B cell (primary cell): ENCODE data around the gene SS18L1. TPM values are rescaled to one million over a fixed set of nuclear protein-coding genes. Genes with fewer than 3 reads are reported as not detected.

Experiments used
- ATAC-seq: fragments of 200-7000 bp; cut with Tn5 transposase; one replicate; pipeline ENCODE4 v1.10.0; 2021; ENCODE audit warnings: low read depth, mild to moderate bottlenecking, moderate number of reproducible peaks, moderate library complexity
- CTCF ChIA-PET: fragments of 350-600 bp; sonication (Branson Sonifier 250); formaldehyde crosslinking; loops from one replicate; lab custom pipeline; 2021; ENCODE audit warnings: antibody characterized with exemption, inconsistent platforms; lab: Charles Lee
- POLR2A ChIA-PET: fragments of 350-600 bp; sonication (Branson Sonifier 250); formaldehyde crosslinking; loops from one replicate; lab custom pipeline; 2021; ENCODE audit warnings: antibody characterized with exemption; lab: Charles Lee
- DNase-seq: peaks from one replicate; pipeline ENCODE4 v3.0.0; 2013
- H2AFZ ChIP-seq: 2 replicates; pipeline ENCODE4 v1.6.1; 2012; ENCODE audit warnings: mild to moderate bottlenecking, low read depth, low read length; ENCODE audit not compliant: insufficient read depth, poor library complexity, severe bottlenecking
- H3K27ac ChIP-seq, 2 donors: 1 replicate in 1 of 2; 2 replicates in 1 of 2; pipeline ENCODE4 v1.5.1; 2012 to 2013; ENCODE audit warnings: low read length in 2 of 2, mild to moderate bottlenecking in 2 of 2, moderate library complexity in 1 of 2
- H3K27me3 ChIP-seq, 4 experiments: fragments of 200-600 bp in 1 of 4; sonication (generic) in 1 of 4; replicated peaks in 1 of 4; 1 replicate in 2 of 4; 2 replicates in 2 of 4; pipeline versions ENCODE4 v1.6.1 to v1.7.0; 2013 to 2016; ENCODE audit warnings: low read length in 3 of 4, mild to moderate bottlenecking in 2 of 4, mixed read lengths in 1 of 4, moderate library complexity in 1 of 4; ENCODE audit not compliant: insufficient read depth in 4 of 4, control insufficient read depth in 3 of 4; ENCODE audit errors: control extremely low read depth in 1 of 4
- H3K36me3 ChIP-seq, 2 experiments: replicated peaks in 1 of 2; 1 replicate in 1 of 2; 2 replicates in 1 of 2; pipeline versions ENCODE4 v1.6.1 to v1.7.1; 2013; ENCODE audit warnings: low read length in 1 of 2; ENCODE audit not compliant: insufficient read depth in 2 of 2, control insufficient read depth in 1 of 2; ENCODE audit errors: control extremely low read depth in 1 of 2, extremely low read depth in 1 of 2
- H3K4me1 ChIP-seq, 2 donors: fragments of 200-600 bp in 1 of 2; sonication (generic) in 1 of 2; 1 replicate in 1 of 2; 2 replicates in 1 of 2; pipeline versions ENCODE4 v1.5.1 to v1.6.1; 2013 to 2017; ENCODE audit warnings: low read length in 2 of 2; ENCODE audit not compliant: control insufficient read depth in 2 of 2, insufficient read depth in 2 of 2
- H3K4me2 ChIP-seq: replicated peaks from 2 replicates; pipeline ENCODE3; 2012; ENCODE audit warnings: mild to moderate bottlenecking, low read depth, low read length; ENCODE audit not compliant: poor library complexity, severe bottlenecking
- H3K4me3 ChIP-seq, 5 experiments: fragments of 200-600 bp in 1 of 5; sonication (generic) in 1 of 5; 1 replicate in 3 of 5; 2 replicates in 2 of 5; pipeline versions ENCODE4 v1.5.1 to v1.7.0; 2011 to 2016; ENCODE audit warnings: low read length in 4 of 5, mild to moderate bottlenecking in 4 of 5, low read depth in 2 of 5, control low read depth in 1 of 5, moderate library complexity in 1 of 5; ENCODE audit not compliant: insufficient read depth in 1 of 5; ENCODE audit errors: control extremely low read depth in 1 of 5, extremely low read depth in 1 of 5
- H3K79me2 ChIP-seq: fragments of 200-600 bp; sonication (generic); one replicate; pipeline ENCODE4 v1.6.0; 2016; ENCODE audit warnings: low read length; ENCODE audit not compliant: control insufficient read depth, insufficient read depth
- H3K9ac ChIP-seq: fragments of 200-600 bp; sonication (generic); 2 replicates; pipeline ENCODE4 v1.6.1; 2017; ENCODE audit warnings: mild to moderate bottlenecking, low read length, moderate library complexity
- H3K9me3 ChIP-seq, 3 donors: one replicate each; pipeline versions ENCODE4 v1.6.1 to v1.7.1; 2013; ENCODE audit warnings: low read length in 2 of 3; ENCODE audit not compliant: control insufficient read depth in 2 of 3, insufficient read depth in 1 of 3; ENCODE audit errors: control extremely low read depth in 1 of 3
- H4K20me1 ChIP-seq: 2 replicates; pipeline ENCODE4 v1.6.0; 2012; ENCODE audit warnings: mild to moderate bottlenecking, low read length; ENCODE audit not compliant: insufficient read depth, control insufficient read depth, poor library complexity, severe bottlenecking
- H3K27ac Mint-ChIP-seq: one replicate; pipeline ENCODE4 v1.8.0; 2021; ENCODE audit warnings: mixed read lengths
- H3K27me3 Mint-ChIP-seq: one replicate; pipeline ENCODE4 v1.8.0; 2021; ENCODE audit warnings: mixed read lengths
- H3K4me1 Mint-ChIP-seq: one replicate; pipeline ENCODE4 v1.8.0; 2021; ENCODE audit warnings: mixed read lengths
- H3K4me3 Mint-ChIP-seq: one replicate; pipeline ENCODE4 v1.8.0; 2021; ENCODE audit warnings: mixed read lengths
- H3K9me3 Mint-ChIP-seq: one replicate; pipeline ENCODE4 v1.8.0; 2022; ENCODE audit warnings: mixed read lengths; ENCODE audit not compliant: insufficient read depth
- EZH2 ChIP-seq: IDR thresholded peaks from 2 replicates; pipeline ENCODE4 v1.6.1; 2012; ENCODE audit warnings: borderline replicate concordance, low read depth, mild to moderate bottlenecking, moderate library complexity, low read length; ENCODE audit not compliant: insufficient read depth, poor library complexity, severe bottlenecking
- WGBS: methylation state at CpG from one replicate; pipeline ENCODE4 v1.1.5; 2013; ENCODE audit warnings: missing lambda C conversion rate; ENCODE audit not compliant: insufficient coverage; 5-methylcytosine and 5-hydroxymethylcytosine counted together
- intact Hi-C: fragments of 100-400 bp; cut with micrococcal nuclease; formaldehyde crosslinking; loops from one replicate; pipeline ENCODE4 v1.10.0; 2022
- polyA plus RNA-seq: library from polyadenylated mRNA; depleted of rRNA; stranded (reverse); fragments of >200 nt; gene quantifications from 2 replicates; pipeline ENCODE4 v1.2.3, GENCODE V29; 2012
- total RNA-seq, 2 donors: library from RNA; stranded (reverse); fragments of 120-200 nt in 1 of 2; gene quantifications; 1 replicate in 1 of 2; 2 replicates in 1 of 2; pipeline versions ENCODE4 v1.2.3 to v1.2.4, GENCODE V29; 2013 to 2022
- TF ChIP-seq, protein P1 (sequence below): fragments of 200-600 bp; IDR thresholded peaks from one replicate; pipeline ENCODE4 v1.8.0; 2022; ENCODE audit warnings: antibody characterized with exemption, mild to moderate bottlenecking

Gene SS18L1
- total and polyA plus RNA-seq, 2 donors (not counting 1 experiment from before 2014, with no cell fraction given) = 15.4 to 20.7 TPM

DNA sequence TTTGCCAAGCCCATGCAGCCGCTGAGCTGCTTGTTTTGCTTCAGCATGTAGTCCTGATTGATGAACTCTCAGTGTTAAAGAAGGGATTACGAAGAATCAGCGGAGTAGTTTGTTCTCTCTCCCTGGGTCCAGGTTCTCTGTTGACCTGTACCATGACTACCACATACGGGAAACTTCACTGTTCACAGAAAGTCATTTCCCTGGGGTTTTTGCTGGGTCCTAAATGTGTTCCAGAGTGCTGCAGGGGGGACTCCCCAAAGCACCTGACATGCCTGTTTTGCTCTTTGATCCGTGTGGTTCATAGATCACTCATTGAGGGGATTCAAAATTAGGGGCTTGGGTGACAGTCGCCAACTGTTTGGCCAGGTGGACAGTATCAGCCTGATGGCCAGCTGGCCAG lies 15.8 kb upstream of the SS18L1 start:
- Mint-ChIP-seq H3K27me3 (no peaks in the 10 kb centered on the region), H3K9me3 (no peaks in the 10 kb centered on the region), H3K4me3 (no peak overlapping the region), H3K4me1 (peaks cover 38% of the 10 kb centered on the region), H3K27ac (no peak overlapping the region)
- POLR2A ChIA-PET = no interaction called here
- TF ChIP-seq, protein P1, sequence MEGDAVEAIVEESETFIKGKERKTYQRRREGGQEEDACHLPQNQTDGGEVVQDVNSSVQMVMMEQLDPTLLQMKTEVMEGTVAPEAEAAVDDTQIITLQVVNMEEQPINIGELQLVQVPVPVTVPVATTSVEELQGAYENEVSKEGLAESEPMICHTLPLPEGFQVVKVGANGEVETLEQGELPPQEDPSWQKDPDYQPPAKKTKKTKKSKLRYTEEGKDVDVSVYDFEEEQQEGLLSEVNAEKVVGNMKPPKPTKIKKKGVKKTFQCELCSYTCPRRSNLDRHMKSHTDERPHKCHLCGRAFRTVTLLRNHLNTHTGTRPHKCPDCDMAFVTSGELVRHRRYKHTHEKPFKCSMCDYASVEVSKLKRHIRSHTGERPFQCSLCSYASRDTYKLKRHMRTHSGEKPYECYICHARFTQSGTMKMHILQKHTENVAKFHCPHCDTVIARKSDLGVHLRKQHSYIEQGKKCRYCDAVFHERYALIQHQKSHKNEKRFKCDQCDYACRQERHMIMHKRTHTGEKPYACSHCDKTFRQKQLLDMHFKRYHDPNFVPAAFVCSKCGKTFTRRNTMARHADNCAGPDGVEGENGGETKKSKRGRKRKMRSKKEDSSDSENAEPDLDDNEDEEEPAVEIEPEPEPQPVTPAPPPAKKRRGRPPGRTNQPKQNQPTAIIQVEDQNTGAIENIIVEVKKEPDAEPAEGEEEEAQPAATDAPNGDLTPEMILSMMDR = no peak
- TF ChIP-seq EZH2 = no peak
- intact Hi-C loops = loop anchor here (10.0 kb wide), 1 partner anchor 257 kb away; the partner anchor contains the start of gene RPS21
- no peak overlapping the region for H2AFZ ChIP-seq
- WGBS = 90% methylated on average over 5 of the region's 6 CpGs
- H3K9me3 ChIP-seq = no peaks in the 10 kb centered on the region
- no peak overlapping the region for H3K9ac ChIP-seq
- CTCF ChIA-PET = interaction anchor here (0.8 to 2.2 kb wide), 3 partner anchors 8 to 117 kb away, joined by 4 to 10 read pairs (median 5); no protein-coding TSS in a partner anchor
- H4K20me1 ChIP-seq = peaks cover 70% of the 10 kb centered on the region
- ATAC-seq = no peak
- H3K4me3 ChIP-seq = no peak overlapping the region
- H3K4me2 ChIP-seq = no peak overlapping the region
- peaks cover 0 to 74% of the 10 kb centered on the region in 2 experiments for H3K36me3 ChIP-seq
- H3K4me1 ChIP-seq = peaks cover 16 to 28% of the 10 kb centered on the region in 2 donors
- H3K27me3 ChIP-seq = no peaks in the 10 kb centered on the region
- no peak overlapping the region for H3K27ac ChIP-seq
- DNase-seq = no peak
- peaks cover 76% of the 10 kb centered on the region for H3K79me2 ChIP-seq

DNA sequence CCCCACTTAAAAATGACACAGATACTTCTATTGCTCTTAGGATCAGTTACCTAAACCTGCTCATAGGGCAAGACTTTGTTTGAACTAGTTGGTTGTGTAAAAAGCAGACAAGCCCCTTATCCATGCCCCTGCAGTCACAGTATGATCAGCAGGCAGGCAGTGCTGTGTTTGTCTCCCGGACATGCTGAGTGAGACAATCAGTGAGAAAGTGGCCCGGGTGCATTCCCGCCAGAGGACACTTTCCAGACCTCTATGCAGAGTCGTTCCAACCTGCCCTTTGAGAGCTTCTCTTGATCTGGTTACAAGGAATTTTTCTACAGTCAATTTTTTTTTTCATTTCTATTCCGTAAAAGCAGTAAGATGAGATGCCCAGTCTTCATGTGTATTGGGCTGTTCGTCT lies 15.1 kb upstream of the SS18L1 start:
- H3K79me2 ChIP-seq = peaks cover 73% of the 10 kb centered on the region
- no peak overlapping the region for H3K27ac ChIP-seq
- H3K36me3 ChIP-seq = peaks cover 0 to 81% of the 10 kb centered on the region in 2 experiments
- TF ChIP-seq EZH2 = no peak
- TF ChIP-seq, protein P1 = no peak
- no peak overlapping the region for H3K4me3 Mint-ChIP-seq
- no peaks in the 10 kb centered on the region for H3K27me3 ChIP-seq
- H3K9me3 Mint-ChIP-seq = no peaks in the 10 kb centered on the region
- no peak for DNase-seq
- no peak overlapping the region for H3K4me3 ChIP-seq
- ATAC-seq = no peak
- intact Hi-C loops = loop anchor here (10.0 kb wide), 1 partner anchor 256 kb away; the partner anchor contains the start of gene RPS21
- no peak overlapping the region for H3K27ac Mint-ChIP-seq
- no peaks in the 10 kb centered on the region for H3K9me3 ChIP-seq
- no peak overlapping the region for H2AFZ ChIP-seq
- ChIA-PET CTCF (interaction anchor here (0.8 kb wide), 1 partner anchor 118 kb away, joined by 4 read pairs; no protein-coding TSS in a partner anchor), POLR2A (no interaction called here)
- no peak overlapping the region for H3K4me2 ChIP-seq
- peaks cover 34% of the 10 kb centered on the region for H3K4me1 Mint-ChIP-seq
- H4K20me1 ChIP-seq = peaks cover 72% of the 10 kb centered on the region
- no peak overlapping the region for H3K9ac ChIP-seq
- 100% methylated on average over 4 of the region's 6 CpGs for WGBS
- H3K4me1 ChIP-seq = peaks cover 11 to 29% of the 10 kb centered on the region in 2 donors
- no peaks in the 10 kb centered on the region for H3K27me3 Mint-ChIP-seq
